MM.1S (cell line): ENCODE data around the gene HTR3D.

Source experiments
- DNase-seq: peaks from one replicate; pipeline ENCODE4 v3.0.0-alpha.2; 2015
- H2AFZ ChIP-seq: fragments of 300-600 bp; sonication (generic); 2 replicates; pipeline ENCODE4 v1.6.0; 2016; ENCODE audit warnings: antibody characterized with exemption, low read length
- H3F3A ChIP-seq: fragments of 300-600 bp; sonication (generic); 2 replicates; pipeline ENCODE4 v1.6.1; 2016; ENCODE audit warnings: mild to moderate bottlenecking, antibody characterized with exemption, low read length, moderate library complexity, mixed read lengths; ENCODE audit not compliant: insufficient read depth
- H3K27ac ChIP-seq: fragments of 300-600 bp; sonication (generic); 2 replicates; pipeline ENCODE4 v1.5.1; 2016; ENCODE audit warnings: mild to moderate bottlenecking, low read length
- H3K27me3 ChIP-seq: fragments of 300-600 bp; sonication (generic); replicated peaks from 2 replicates; pipeline ENCODE4 v1.6.0; 2016; ENCODE audit warnings: low read length; ENCODE audit not compliant: insufficient read depth
- H3K36me3 ChIP-seq: fragments of 300-600 bp; sonication (generic); replicated peaks from 2 replicates; pipeline ENCODE4 v1.6.1; 2016; ENCODE audit warnings: mild to moderate bottlenecking, low read length, mixed read lengths; ENCODE audit not compliant: insufficient read depth
- H3K4me1 ChIP-seq: fragments of 300-600 bp; sonication (generic); 2 replicates; pipeline ENCODE4 v1.6.1; 2016; ENCODE audit warnings: low read length, mixed read lengths
- H3K4me2 ChIP-seq: fragments of 300-600 bp; sonication (generic); 2 replicates; pipeline ENCODE4 v1.6.0; 2016; ENCODE audit warnings: low read depth, low read length
- H3K4me3 ChIP-seq: fragments of 300-600 bp; sonication (generic); 2 replicates; pipeline ENCODE4 v1.5.1; 2016; ENCODE audit warnings: low read length, mixed read lengths
- H3K79me2 ChIP-seq: fragments of 300-600 bp; sonication (generic); 2 replicates; pipeline ENCODE4 v1.6.1; 2016; ENCODE audit warnings: mixed run types, low read length, mixed read lengths
- H3K9ac ChIP-seq: fragments of 300-600 bp; sonication (generic); 2 replicates; pipeline ENCODE4 v1.6.1; 2016; ENCODE audit warnings: low read length, mixed read lengths
- H3K9me2 ChIP-seq: fragments of 300-600 bp; sonication (generic); replicated peaks from 2 replicates; pipeline ENCODE4 v1.6.1; 2016; ENCODE audit warnings: mild to moderate bottlenecking, low read length, mixed read lengths; ENCODE audit not compliant: insufficient read depth
- H3K9me3 ChIP-seq: fragments of 300-600 bp; sonication (generic); replicated peaks from 2 replicates; pipeline ENCODE4 v1.6.1; 2016; ENCODE audit warnings: mild to moderate bottlenecking, low read length, mixed read lengths; ENCODE audit not compliant: insufficient read depth
- H4K20me1 ChIP-seq: fragments of 300-600 bp; sonication (generic); 2 replicates; pipeline ENCODE4 v1.6.1; 2016; ENCODE audit warnings: mild to moderate bottlenecking, low read length, moderate library complexity, mixed read lengths; ENCODE audit not compliant: insufficient read depth
- CTCF ChIP-seq: fragments of 300-600 bp; sonication (generic); IDR thresholded peaks from 2 replicates; pipeline ENCODE4 v1.5.1; 2016; ENCODE audit warnings: antibody characterized with exemption, low read length, mixed read lengths
- EZH2 ChIP-seq: fragments of 300-600 bp; sonication (generic); optimal IDR thresholded peaks from 2 replicates; pipeline ENCODE3; 2017; ENCODE audit warnings: low read depth, mild to moderate bottlenecking, antibody characterized with exemption, low read length, mixed read lengths
- EZH2phosphoT487 ChIP-seq: fragments of 300-600 bp; sonication (generic); IDR thresholded peaks from 2 replicates; pipeline ENCODE4 v1.6.1; 2018; ENCODE audit warnings: antibody characterized with exemption, low read length

HTR3D gene

GRCh38 chr3:184008161-184008560, 23.4 kb upstream of the HTR3D start:
- H4K20me1 ChIP-seq, result no peaks in the 10 kb centered on the region
- H3K9me3 ChIP-seq, result no peaks in the 10 kb centered on the region
- H3K27me3 ChIP-seq, result no peaks in the 10 kb centered on the region
- H3K9ac ChIP-seq, result no peak overlapping the region
- no peak overlapping the region for H3K4me3 ChIP-seq
- no peaks in the 10 kb centered on the region; the same call in 1 of the 2 replicates for H3K36me3 ChIP-seq
- TF ChIP-seq EZH2phosphoT487 (no peak), CTCF (no peak), EZH2 (no peak)
- H3F3A ChIP-seq, result peaks cover 11% of the 10 kb centered on the region; the same call in 1 of the 2 replicates
- no peak for DNase-seq
- H3K9me2 ChIP-seq, result no peaks in the 10 kb centered on the region
- H2AFZ ChIP-seq, result no peak overlapping the region
- H3K79me2 ChIP-seq, result no peaks in the 10 kb centered on the region
- H3K27ac ChIP-seq, result no peak overlapping the region
- no peak overlapping the region for H3K4me2 ChIP-seq
- H3K4me1 ChIP-seq, result no peaks in the 10 kb centered on the region

- no peak overlapping the region for H3K4me2 ChIP-seq
- DNase-seq, result no peak
- H3K9ac ChIP-seq, result no peak overlapping the region
- TF ChIP-seq EZH2, result no peak
- H3K36me3 ChIP-seq, result no peaks in the 10 kb centered on the region; the same call in 1 of the 2 replicates
- H3K79me2 ChIP-seq, result no peaks in the 10 kb centered on the region
- H3K9me3 ChIP-seq, result no peaks in the 10 kb centered on the region
- no peaks in the 10 kb centered on the region for H3K27me3 ChIP-seq
- H3K27ac ChIP-seq, result no peak overlapping the region
- no peak overlapping the region for H3K4me3 ChIP-seq
- H3K4me1 ChIP-seq, result no peaks in the 10 kb centered on the region
- peaks cover 5% of the 10 kb centered on the region; the same call in 1 of the 2 replicates for H3F3A ChIP-seq
- H3K9me2 ChIP-seq, result no peaks in the 10 kb centered on the region
- no peak overlapping the region for H2AFZ ChIP-seq
- H4K20me1 ChIP-seq, result no peaks in the 10 kb centered on the region
Observed at GRCh38 chr3:184011230-184011876, 20.2 kb upstream of the HTR3D start.

GRCh38 chr3:184011937-184012889, 19.3 kb upstream of the HTR3D start:
- Histone ChIP-seq H3K27me3 (no peaks in the 10 kb centered on the region), H3K4me1 (0 out of 2 replicates have a peak, but pooled peaks cover 3% of the 10 kb centered on the region), H3K79me2 (0 out of 2 replicates have a peak, but pooled peaks cover 4% of the 10 kb centered on the region), H3K9me3 (no peaks in the 10 kb centered on the region), H3F3A (no peaks in the 10 kb centered on the region), H3K27ac (no peak overlapping the region), H4K20me1 (no peaks in the 10 kb centered on the region), H3K9ac (no peak overlapping the region), H3K4me3 (no peak overlapping the region), H3K9me2 (no peaks in the 10 kb centered on the region), H3K36me3 (no peaks in the 10 kb centered on the region; the same call in 1 of the 2 replicates), H2AFZ (no peak overlapping the region), H3K4me2 (no peak overlapping the region)
- TF ChIP-seq EZH2phosphoT487 (no peak), CTCF (no peak), EZH2 (no peak)
- no peak for DNase-seq
